Natural killer cell (primary cell): ENCODE data around the gene DOK6. TPM values are rescaled to one million over a fixed set of nuclear protein-coding genes. Genes with fewer than 3 reads are reported as not detected.

Experiments
- ATAC-seq, 3 donors: fragments of 150-1000 bp in 2 of 3; fragments of 200-7000 bp in 1 of 3; cut with Tn5 transposase; 1 replicate in 1 of 3; 2 replicates in 2 of 3; pipeline ENCODE4 v1.10.0; 2021; ENCODE audit warnings: mild to moderate bottlenecking in 2 of 3, moderate library complexity in 2 of 3
- DNase-seq, 2 donors: peaks; one replicate each; pipeline versions ENCODE4 v3.0.0 to v3.0.0-alpha.2; 2013 to 2021; ENCODE audit warnings: mixed read lengths in 1 of 2
- H3K27ac ChIP-seq: one replicate; pipeline ENCODE4 v1.5.1; 2013; ENCODE audit warnings: mild to moderate bottlenecking, low read length
- H3K27me3 ChIP-seq: one replicate; pipeline ENCODE4 v1.6.1; 2013; ENCODE audit warnings: low read length; ENCODE audit not compliant: control insufficient read depth, insufficient read depth
- H3K36me3 ChIP-seq: one replicate; pipeline ENCODE4 v1.6.1; 2013; ENCODE audit warnings: low read length; ENCODE audit not compliant: control insufficient read depth, insufficient read depth
- H3K4me1 ChIP-seq: one replicate; pipeline ENCODE4 v1.6.1; 2013; ENCODE audit warnings: low read length; ENCODE audit not compliant: control insufficient read depth, insufficient read depth
- H3K4me3 ChIP-seq: one replicate; pipeline ENCODE4 v1.5.1; 2013; ENCODE audit warnings: low read length
- H3K9me3 ChIP-seq: one replicate; pipeline ENCODE4 v1.6.1; 2013; ENCODE audit warnings: low read length; ENCODE audit not compliant: control insufficient read depth, insufficient read depth
- H3K27ac Mint-ChIP-seq, 2 donors: one replicate each; pipeline ENCODE4 v1.8.0; 2022; ENCODE audit warnings: mild to moderate bottlenecking in 2 of 2, mixed read lengths in 2 of 2, moderate library complexity in 1 of 2
- H3K27me3 Mint-ChIP-seq, 2 donors: one replicate each; pipeline ENCODE4 v1.8.0; 2022; ENCODE audit warnings: low read depth in 2 of 2, mixed read lengths in 2 of 2
- H3K36me3 Mint-ChIP-seq: one replicate; pipeline ENCODE4 v1.8.0; 2022; ENCODE audit warnings: mixed read lengths
- H3K4me1 Mint-ChIP-seq, 2 donors: one replicate each; pipeline ENCODE4 v1.8.0; 2022; ENCODE audit warnings: mixed read lengths in 2 of 2
- H3K4me3 Mint-ChIP-seq: one replicate; pipeline ENCODE4 v1.8.0; 2022; ENCODE audit warnings: mild to moderate bottlenecking, moderate library complexity, mixed read lengths
- H3K9me3 Mint-ChIP-seq, 2 donors: one replicate each; pipeline ENCODE4 v1.8.0; 2022; ENCODE audit warnings: mixed read lengths in 2 of 2
- WGBS: methylation state at CpG from one replicate; pipeline ENCODE4 v1.1.7; 2013; ENCODE audit warnings: missing lambda C conversion rate; ENCODE audit not compliant: insufficient coverage; 5-methylcytosine and 5-hydroxymethylcytosine counted together
- intact Hi-C: fragments of 100-400 bp; cut with micrococcal nuclease; formaldehyde crosslinking; loops from one replicate; pipeline ENCODE4 v1.14.2; 2022
- total RNA-seq, 4 donors: library from RNA; stranded (reverse); fragments of 120-200 nt in 1 of 4; gene quantifications; one replicate each; pipeline versions ENCODE4 v1.2.3 to v1.2.4, GENCODE V29; 2013 to 2022
- TF ChIP-seq, protein P1 (sequence below): fragments of 200-600 bp; IDR thresholded peaks from one replicate; pipeline ENCODE4 v1.8.0; 2022; ENCODE audit warnings: antibody characterized with exemption

The DOK6 gene
- total RNA-seq, 3 donors from 2014 or later (not counting 1 experiment from before 2014, with no cell fraction given), result 0.02 TPM; not detected in 2

DNA sequence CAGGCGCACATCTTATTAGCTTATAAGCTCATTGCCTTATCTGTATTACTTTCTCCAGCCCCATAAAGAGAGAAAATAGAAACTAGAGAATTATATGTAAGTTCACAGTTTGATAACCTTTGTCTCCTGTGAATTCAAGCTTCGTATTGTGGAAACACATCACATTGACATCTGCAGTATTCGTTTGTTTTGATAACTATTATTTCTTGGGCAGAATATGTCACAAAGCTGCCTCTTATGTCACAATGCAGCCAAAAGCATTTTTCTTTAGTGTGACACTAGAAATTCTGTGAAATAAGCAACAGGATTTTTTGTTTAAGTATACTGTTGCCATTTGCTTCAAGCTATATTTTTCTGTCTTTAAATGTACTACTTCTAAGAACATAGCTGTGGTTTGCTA is 221.5 kb downstream of the DOK6 start:
- intact Hi-C loops, result no loop called here
- peaks cover 16 to 28% of the 10 kb centered on the region in 2 donors for H3K27me3 Mint-ChIP-seq

DNA sequence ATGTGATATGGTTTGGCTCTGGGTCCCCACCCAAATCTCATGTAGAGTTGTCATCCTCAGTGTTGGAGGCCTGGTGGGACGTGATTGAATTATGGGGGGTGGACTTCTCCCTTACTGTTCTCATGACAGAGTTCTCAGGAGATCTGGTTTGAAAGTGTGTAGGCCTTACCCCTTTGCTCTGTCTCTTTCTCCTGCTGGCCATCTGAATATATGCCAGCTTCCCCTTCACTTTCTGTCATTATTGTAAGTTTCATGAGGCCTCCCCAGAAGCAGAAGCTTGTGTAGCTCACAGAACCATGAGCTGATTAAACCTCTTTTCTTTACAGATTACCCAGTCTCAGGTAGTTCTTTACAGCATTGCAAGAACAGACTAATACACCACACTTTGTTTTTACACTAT is 222.3 kb downstream of the DOK6 start:
- no peaks in the 10 kb centered on the region for H3K27me3 ChIP-seq
- intact Hi-C loops, result no loop called here
- TF ChIP-seq, protein P1, sequence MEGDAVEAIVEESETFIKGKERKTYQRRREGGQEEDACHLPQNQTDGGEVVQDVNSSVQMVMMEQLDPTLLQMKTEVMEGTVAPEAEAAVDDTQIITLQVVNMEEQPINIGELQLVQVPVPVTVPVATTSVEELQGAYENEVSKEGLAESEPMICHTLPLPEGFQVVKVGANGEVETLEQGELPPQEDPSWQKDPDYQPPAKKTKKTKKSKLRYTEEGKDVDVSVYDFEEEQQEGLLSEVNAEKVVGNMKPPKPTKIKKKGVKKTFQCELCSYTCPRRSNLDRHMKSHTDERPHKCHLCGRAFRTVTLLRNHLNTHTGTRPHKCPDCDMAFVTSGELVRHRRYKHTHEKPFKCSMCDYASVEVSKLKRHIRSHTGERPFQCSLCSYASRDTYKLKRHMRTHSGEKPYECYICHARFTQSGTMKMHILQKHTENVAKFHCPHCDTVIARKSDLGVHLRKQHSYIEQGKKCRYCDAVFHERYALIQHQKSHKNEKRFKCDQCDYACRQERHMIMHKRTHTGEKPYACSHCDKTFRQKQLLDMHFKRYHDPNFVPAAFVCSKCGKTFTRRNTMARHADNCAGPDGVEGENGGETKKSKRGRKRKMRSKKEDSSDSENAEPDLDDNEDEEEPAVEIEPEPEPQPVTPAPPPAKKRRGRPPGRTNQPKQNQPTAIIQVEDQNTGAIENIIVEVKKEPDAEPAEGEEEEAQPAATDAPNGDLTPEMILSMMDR, result no peak
- Mint-ChIP-seq H3K27ac (no peak overlapping the region), H3K36me3 (peaks cover 5% of the 10 kb centered on the region), H3K9me3 (no peaks in the 10 kb centered on the region), H3K4me1 (no peaks in the 10 kb centered on the region), H3K27me3 (peaks cover 13 to 21% of the 10 kb centered on the region in 2 donors), H3K4me3 (no peak overlapping the region)
- H3K4me1 ChIP-seq, result no peaks in the 10 kb centered on the region
- H3K4me3 ChIP-seq, result no peak overlapping the region
- no peak for DNase-seq
- ATAC-seq, result no peak
- WGBS, result 60% methylated on average over 1 of the region's 1 CpG
- no peaks in the 10 kb centered on the region for H3K36me3 ChIP-seq
- no peak overlapping the region for H3K27ac ChIP-seq
- H3K9me3 ChIP-seq, result no peaks in the 10 kb centered on the region

More for the DNA sequence above, 221.5 kb downstream of the DOK6 start:
- Histone ChIP-seq H3K4me1 (no peaks in the 10 kb centered on the region), H3K27ac (no peak overlapping the region), H3K27me3 (no peaks in the 10 kb centered on the region), H3K9me3 (no peaks in the 10 kb centered on the region), H3K4me3 (no peak overlapping the region), H3K36me3 (no peaks in the 10 kb centered on the region)
- no peak for ATAC-seq
- DNase-seq, result no peak
- TF ChIP-seq, protein P1, result no peak
- Mint-ChIP-seq H3K36me3 (peaks cover 5% of the 10 kb centered on the region), H3K4me3 (no peak overlapping the region), H3K27ac (no peak overlapping the region), H3K4me1 (no peaks in the 10 kb centered on the region), H3K9me3 (no peaks in the 10 kb centered on the region)
- WGBS, result 0% methylated on average over 1 of the region's 3 CpGs

DNA sequence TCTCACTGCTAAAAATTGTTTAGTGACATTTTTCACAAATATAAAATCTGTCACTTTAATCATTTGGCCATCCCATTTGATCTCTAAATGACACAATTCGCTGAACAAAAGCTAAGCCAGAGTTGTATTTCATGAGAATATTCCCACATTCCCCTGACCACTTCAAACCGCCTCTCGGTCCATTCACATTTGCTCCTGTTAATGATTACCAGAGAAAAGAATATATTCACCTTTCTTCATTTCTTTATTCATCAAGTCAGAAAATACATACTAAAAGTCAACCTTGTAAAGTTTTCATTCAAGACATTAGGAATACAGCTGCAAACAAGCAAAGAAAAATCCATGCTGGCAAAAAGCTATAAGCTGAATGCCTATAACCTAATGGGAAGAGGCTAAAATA is 225.5 kb downstream of the DOK6 start:
- Histone ChIP-seq H3K4me1 (no peaks in the 10 kb centered on the region), H3K36me3 (no peaks in the 10 kb centered on the region), H3K27ac (no peak overlapping the region), H3K27me3 (no peaks in the 10 kb centered on the region), H3K4me3 (no peak overlapping the region), H3K9me3 (no peaks in the 10 kb centered on the region)
- Mint-ChIP-seq H3K27ac (no peak overlapping the region), H3K4me1 (no peaks in the 10 kb centered on the region), H3K27me3 (peaks cover 9 to 29% of the 10 kb centered on the region in 2 donors), H3K9me3 (no peaks in the 10 kb centered on the region), H3K4me3 (no peak overlapping the region), H3K36me3 (peaks cover 5% of the 10 kb centered on the region)
- intact Hi-C loops, result no loop called here
- 86% methylated on average over 3 of the region's 3 CpGs for WGBS
- DNase-seq (no peak), ATAC-seq (no peak)
- TF ChIP-seq, protein P1, result no peak

DNA sequence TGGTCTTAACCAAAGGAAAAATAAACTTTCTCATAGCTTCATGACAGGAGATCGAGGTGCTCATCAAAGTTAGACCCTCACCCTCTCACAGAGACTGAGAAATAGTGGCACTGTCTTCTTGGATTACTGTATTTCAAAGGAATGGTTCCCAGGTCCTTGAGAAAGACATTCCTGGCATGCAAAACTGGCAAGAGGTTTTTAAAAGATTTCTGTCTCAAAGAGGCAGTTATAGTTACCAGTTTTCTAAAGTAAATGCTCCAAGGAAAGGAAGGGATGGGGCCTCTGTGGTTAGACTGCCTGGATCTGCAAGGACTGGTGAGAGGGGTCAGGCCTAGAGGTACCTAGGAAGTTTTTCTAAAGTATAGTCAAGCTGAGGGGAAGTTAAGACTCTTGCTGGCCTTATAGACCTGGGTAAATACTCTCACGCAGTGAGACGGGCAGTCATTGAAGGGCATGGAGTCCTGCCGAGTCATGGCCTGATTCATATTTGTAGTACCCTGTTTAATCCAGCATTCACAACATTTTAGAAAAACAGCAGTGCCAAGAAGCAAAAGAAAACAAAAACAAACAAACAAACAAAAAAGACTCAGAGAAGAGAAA is 226.1 kb downstream of the DOK6 start:
- Histone ChIP-seq H3K9me3 (no peaks in the 10 kb centered on the region), H3K4me1 (no peaks in the 10 kb centered on the region), H3K27ac (no peak overlapping the region), H3K36me3 (no peaks in the 10 kb centered on the region), H3K4me3 (no peak overlapping the region), H3K27me3 (no peaks in the 10 kb centered on the region)
- no peaks in the 10 kb centered on the region for H3K9me3 Mint-ChIP-seq
- WGBS, result 86% methylated on average over 4 of the region's 4 CpGs
- no peak overlapping the region for H3K4me3 Mint-ChIP-seq
- DNase-seq (no peak), ATAC-seq (no peak)
- TF ChIP-seq, protein P1, result no peak
- H3K4me1 Mint-ChIP-seq, result no peaks in the 10 kb centered on the region
- peaks cover 9 to 35% of the 10 kb centered on the region in 2 donors for H3K27me3 Mint-ChIP-seq
- peaks cover 5% of the 10 kb centered on the region for H3K36me3 Mint-ChIP-seq
- no peak overlapping the region for H3K27ac Mint-ChIP-seq
- intact Hi-C loops, result no loop called here
